ENCODE measurements around the gene LRIT1.
"Not testable (repeated sequence)": the region's sequence is repeated elsewhere in the genome, so short reads cannot be mapped to it uniquely, and the experiment has no call there.

Gene LRIT1

GRCh38 chr10:84241185-84241790 is at the start of gene LRIT1:
TSS of gene LRIT1 (minus strand) at chr10:84241546. CDS start at chr10:84241439, 107 bp downstream.
- H3K9me3 ChIP-seq = no peaks in the 10 kb centered on the region
- H3K4me3 ChIP-seq = no peak within 1 kb of the TSS
- no peaks in the 10 kb centered on the region for H3K27me3 ChIP-seq (ENCODE audit: low read depth)
- in situ Hi-C loops (cut with MboI; ENCODE audit: low sequenced_read_pairs) = no loop called here
- DNase-seq (ENCODE audit: low spot score in 2 of 2) = no peak
- no peaks in the 10 kb centered on the region for H3K36me3 ChIP-seq (replicated peaks)
- H3K4me1 ChIP-seq = no peaks in the 10 kb centered on the region

- no peaks in the 10 kb centered on the region for H3K9me3 ChIP-seq
- no peak for DNase-seq (ENCODE audit: low spot score in 2 of 2)
- H3K4me1 ChIP-seq = no peaks in the 10 kb centered on the region
- H3K27me3 ChIP-seq (ENCODE audit: low read depth) = no peaks in the 10 kb centered on the region
- in situ Hi-C loops (cut with MboI; ENCODE audit: low sequenced_read_pairs) = no loop called here
- H3K36me3 ChIP-seq (replicated peaks) = no peaks in the 10 kb centered on the region
- H3K4me3 ChIP-seq = no peak overlapping the region
Measured at GRCh38 chr10:84290235-84290634, 48.9 kb upstream of the LRIT1 start.

GRCh38 chr10:84289521-84290200 is 48.3 kb upstream of the LRIT1 start:
- no peaks in the 10 kb centered on the region for H3K9me3 ChIP-seq
- H3K36me3 ChIP-seq (replicated peaks) = no peaks in the 10 kb centered on the region
- no peaks in the 10 kb centered on the region for H3K27me3 ChIP-seq (ENCODE audit: low read depth)
- H3K4me1 ChIP-seq = no peaks in the 10 kb centered on the region
- H3K4me3 ChIP-seq = no peak overlapping the region
- no peak for DNase-seq (ENCODE audit: low spot score in 2 of 2)
- in situ Hi-C loops (cut with MboI; ENCODE audit: low sequenced_read_pairs) = no loop called here

- in situ Hi-C loops (cut with MboI; ENCODE audit: low sequenced_read_pairs) = no loop called here
- H3K4me1 ChIP-seq = no peaks in the 10 kb centered on the region
- no peaks in the 10 kb centered on the region for H3K9me3 ChIP-seq
- no peaks in the 10 kb centered on the region for H3K27me3 ChIP-seq (ENCODE audit: low read depth)
- H3K36me3 ChIP-seq (replicated peaks) = no peaks in the 10 kb centered on the region
- no peak overlapping the region for H3K4me3 ChIP-seq
- no peak for DNase-seq (ENCODE audit: low spot score in 2 of 2)
Measured at GRCh38 chr10:84288151-84288550, 46.8 kb upstream of the LRIT1 start.

- no peak for DNase-seq (ENCODE audit: low spot score in 2 of 2)
- H3K4me3 ChIP-seq = no peak overlapping the region
- no peaks in the 10 kb centered on the region for H3K9me3 ChIP-seq
- in situ Hi-C loops (cut with MboI; ENCODE audit: low sequenced_read_pairs) = no loop called here
- H3K4me1 ChIP-seq = no peaks in the 10 kb centered on the region
- no peaks in the 10 kb centered on the region for H3K36me3 ChIP-seq (replicated peaks)
- H3K27me3 ChIP-seq (ENCODE audit: low read depth) = no peaks in the 10 kb centered on the region
Measured at GRCh38 chr10:84286695-84287094, 45.3 kb upstream of the LRIT1 start.

- H3K27me3 ChIP-seq (ENCODE audit: low read depth); H3K36me3 ChIP-seq (replicated peaks); in situ Hi-C loops (cut with MboI; ENCODE audit: low sequenced_read_pairs); H3K4me1 ChIP-seq; H3K4me3 ChIP-seq; H3K9me3 ChIP-seq: not testable (repeated sequence)
- DNase-seq (ENCODE audit: low spot score in 2 of 2) = peak in 1 of 2 experiments; percentile 48
Measured at GRCh38 chr10:84279876-84280475, 38.6 kb upstream of the LRIT1 start.

- no peaks in the 10 kb centered on the region for H3K36me3 ChIP-seq (replicated peaks)
- no peaks in the 10 kb centered on the region for H3K4me1 ChIP-seq
- peaks cover 11% of the 10 kb centered on the region for H3K27me3 ChIP-seq (ENCODE audit: low read depth)
- in situ Hi-C loops (cut with MboI; ENCODE audit: low sequenced_read_pairs) = loop anchor here (25.0 kb wide), 1 partner anchor 442 kb away; no protein-coding TSS in a partner anchor
- H3K4me3 ChIP-seq = no peak overlapping the region
- no peak for DNase-seq (ENCODE audit: low spot score in 2 of 2)
- H3K9me3 ChIP-seq = no peaks in the 10 kb centered on the region
Measured at GRCh38 chr10:84270708-84271107, 29.4 kb upstream of the LRIT1 start.

- in situ Hi-C loops (cut with MboI; ENCODE audit: low sequenced_read_pairs) = loop anchor here (10.0 to 25.0 kb wide), 2 partner anchors 95 to 443 kb away; no protein-coding TSS in a partner anchor
- Histone ChIP-seq H3K4me3 (no peak overlapping the region), H3K4me1 (no peaks in the 10 kb centered on the region), H3K27me3 (ENCODE audit: low read depth) (peaks cover 11% of the 10 kb centered on the region), H3K36me3 (replicated peaks) (no peaks in the 10 kb centered on the region), H3K9me3 (no peaks in the 10 kb centered on the region)
- DNase-seq (ENCODE audit: low spot score in 2 of 2) = no peak
Measured at GRCh38 chr10:84269773-84270172, 28.4 kb upstream of the LRIT1 start.

GRCh38 chr10:84269162-84269561 is 27.8 kb upstream of the LRIT1 start:
- Histone ChIP-seq H3K9me3 (no peaks in the 10 kb centered on the region), H3K4me3 (no peak overlapping the region), H3K4me1 (no peaks in the 10 kb centered on the region), H3K36me3 (replicated peaks) (no peaks in the 10 kb centered on the region), H3K27me3 (ENCODE audit: low read depth) (peaks cover 11% of the 10 kb centered on the region; the same call in 1 of the 2 replicates)
- no peak for DNase-seq (ENCODE audit: low spot score in 2 of 2)
- in situ Hi-C loops (cut with MboI; ENCODE audit: low sequenced_read_pairs) = loop anchor here (10.0 to 25.0 kb wide), 2 partner anchors 96 to 443 kb away; no protein-coding TSS in a partner anchor

GRCh38 chr10:84267503-84268126 is 26.3 kb upstream of the LRIT1 start:
- no peaks in the 10 kb centered on the region for H3K9me3 ChIP-seq
- H3K36me3 ChIP-seq (replicated peaks) = no peaks in the 10 kb centered on the region
- no peaks in the 10 kb centered on the region for H3K4me1 ChIP-seq
- no peak overlapping the region for H3K4me3 ChIP-seq
- peaks cover 16% of the 10 kb centered on the region; the same call in 1 of the 2 replicates for H3K27me3 ChIP-seq (ENCODE audit: low read depth)
- in situ Hi-C loops (cut with MboI; ENCODE audit: low sequenced_read_pairs) = loop anchor here (10.0 to 25.0 kb wide), 2 partner anchors 97 to 445 kb away; no protein-coding TSS in a partner anchor
- peak; percentile 22 to 72 for DNase-seq (ENCODE audit: low spot score in 2 of 2)

GRCh38 chr10:84265418-84265817 is 24.1 kb upstream of the LRIT1 start:
- DNase-seq (ENCODE audit: low spot score in 2 of 2) = no peak
- H3K4me1 ChIP-seq = no peaks in the 10 kb centered on the region
- in situ Hi-C loops (cut with MboI; ENCODE audit: low sequenced_read_pairs) = loop anchor here (10.0 to 25.0 kb wide), 2 partner anchors 99 to 447 kb away; no protein-coding TSS in a partner anchor
- H3K36me3 ChIP-seq (replicated peaks) = no peaks in the 10 kb centered on the region
- no peak overlapping the region for H3K4me3 ChIP-seq
- no peaks in the 10 kb centered on the region for H3K9me3 ChIP-seq
- H3K27me3 ChIP-seq (ENCODE audit: low read depth) = peaks cover 9% of the 10 kb centered on the region; the same call in 1 of the 2 replicates

- in situ Hi-C loops (cut with MboI; ENCODE audit: low sequenced_read_pairs) = loop anchor here (5.0 to 25.0 kb wide), 3 partner anchors 100 to 448 kb away; no protein-coding TSS in a partner anchor
- H3K36me3 ChIP-seq (replicated peaks) = no peaks in the 10 kb centered on the region
- no peaks in the 10 kb centered on the region for H3K4me1 ChIP-seq
- no peaks in the 10 kb centered on the region for H3K9me3 ChIP-seq
- peaks cover 9% of the 10 kb centered on the region; the same call in 1 of the 2 replicates for H3K27me3 ChIP-seq (ENCODE audit: low read depth)
- DNase-seq (ENCODE audit: low spot score in 2 of 2) = peak; percentile 44 to 77
- H3K4me3 ChIP-seq = no peak overlapping the region
Measured at GRCh38 chr10:84264611-84265141, 23.3 kb upstream of the LRIT1 start.

GRCh38 chr10:84263716-84264115 is 22.4 kb upstream of the LRIT1 start:
- no peak for DNase-seq (ENCODE audit: low spot score in 2 of 2)
- Histone ChIP-seq H3K4me3 (no peak overlapping the region), H3K4me1 (no peaks in the 10 kb centered on the region), H3K9me3 (no peaks in the 10 kb centered on the region), H3K27me3 (ENCODE audit: low read depth) (peaks cover 9% of the 10 kb centered on the region; the same call in 1 of the 2 replicates), H3K36me3 (replicated peaks) (no peaks in the 10 kb centered on the region)
- in situ Hi-C loops (cut with MboI; ENCODE audit: low sequenced_read_pairs) = loop anchor here (5.0 to 25.0 kb wide), 3 partner anchors 101 to 449 kb away; no protein-coding TSS in a partner anchor
